Activated CD8-positive, alpha-beta memory T cell treated with anti-CD3 and anti-CD28 coated beads, Interleukin-2, amount 10 ng/mL, durations not matched to agents 7 days and 5 days (primary cell): ENCODE results near the gene METRN. TPM values are rescaled to one million over a fixed set of nuclear protein-coding genes. Genes with fewer than 3 reads are reported as not detected.
A peak's percentile ranks its signal among the peaks of the same experiment; 100 is the strongest.
"Not testable (repeated sequence)": the region's sequence is repeated elsewhere in the genome, so short reads cannot be mapped to it uniquely, and the experiment has no call there.

Experiments used
- ATAC-seq: fragments of 150-1000 bp; cut with Tn5 transposase; one replicate; pipeline ENCODE4 v1.10.0; 2021; ENCODE audit warnings: moderate library complexity
- CTCF ChIA-PET: fragments of 350-600 bp; sonication (Branson Sonifier 250); formaldehyde crosslinking; loops from one replicate; lab custom pipeline; 2021; ENCODE audit warnings: antibody characterized with exemption; lab: Charles Lee
- DNase-seq: peaks from one replicate; pipeline ENCODE4 v3.0.0-alpha.2; 2020
- H3K27ac Mint-ChIP-seq: one replicate; pipeline ENCODE4 v1.8.0; 2021; ENCODE audit warnings: mild to moderate bottlenecking, mixed read lengths
- H3K27me3 Mint-ChIP-seq: one replicate; pipeline ENCODE4 v1.8.0; 2021; ENCODE audit warnings: mixed read lengths
- H3K36me3 Mint-ChIP-seq: one replicate; pipeline ENCODE4 v1.8.0; 2021; ENCODE audit warnings: mild to moderate bottlenecking, mixed read lengths
- H3K4me1 Mint-ChIP-seq: one replicate; pipeline ENCODE4 v1.8.0; 2021; ENCODE audit warnings: mixed read lengths
- H3K4me3 Mint-ChIP-seq: one replicate; pipeline ENCODE4 v1.8.0; 2021; ENCODE audit warnings: mild to moderate bottlenecking, moderate library complexity, mixed read lengths
- H3K9me3 Mint-ChIP-seq: one replicate; pipeline ENCODE4 v1.8.0; 2022; ENCODE audit warnings: low read depth, mixed read lengths
- total RNA-seq, 2 experiments: library from RNA; stranded (reverse); gene quantifications; one replicate each; pipeline ENCODE4 v1.2.3, GENCODE V29; 2021

METRN gene
- total RNA-seq, 2 experiments from 2014 or later: 9.8 to 14.0 TPM

- Mint-ChIP-seq H3K36me3 (peaks cover 9% of the 10 kb centered on the region), H3K9me3 (no peaks in the 10 kb centered on the region), H3K4me3 (peak overlapping the region; percentile 22), H3K27me3 (no peaks in the 10 kb centered on the region), H3K27ac (peak overlapping the region; percentile 77), H3K4me1 (peaks cover 45% of the 10 kb centered on the region)
- ATAC-seq (peak; percentile 62), DNase-seq (peak; percentile 79)
- CTCF ChIA-PET: interaction anchor here (1.2 to 3.5 kb wide), 7 partner anchors 11 to 52 kb away, joined by 3 to 18 read pairs (median 5); partner anchors contain the start of genes ANTKMT, CCDC78, CHTF18 and HAGHL
These were observed 21.1 kb downstream of the METRN start for GRCh38 chr16:735982-736453.

GRCh38 chr16:736936-737481, 22.1 kb downstream of the METRN start:
- Mint-ChIP-seq H3K27ac (peak overlapping the region; percentile 77), H3K4me3 (no peak overlapping the region), H3K9me3 (no peaks in the 10 kb centered on the region), H3K36me3 (peaks cover 9% of the 10 kb centered on the region), H3K27me3 (no peaks in the 10 kb centered on the region), H3K4me1 (peaks cover 45% of the 10 kb centered on the region)
- no peak for DNase-seq
- ATAC-seq: no peak
- CTCF ChIA-PET: interaction anchor here (0.9 to 3.5 kb wide), 5 partner anchors 11 to 684 kb away, joined by 3 to 18 read pairs (median 13); partner anchors contain the start of genes ANTKMT, CCDC78 and HAGHL

- peak overlapping the region; percentile 74 for H3K4me3 Mint-ChIP-seq
- CTCF ChIA-PET: interaction anchor here (0.6 to 5.1 kb wide), 20 partner anchors 8 to 92 kb away, joined by 3 to 22 read pairs (median 4); partner anchors contain the start of genes ANTKMT, CCDC78, CHTF18 and HAGHL
- no peaks in the 10 kb centered on the region for H3K9me3 Mint-ChIP-seq
- no peaks in the 10 kb centered on the region for H3K27me3 Mint-ChIP-seq
- H3K27ac Mint-ChIP-seq: peak overlapping the region; percentile 57
- DNase-seq (no peak), ATAC-seq (no peak)
- peaks cover 41% of the 10 kb centered on the region for H3K4me1 Mint-ChIP-seq
- H3K36me3 Mint-ChIP-seq: peaks cover 9% of the 10 kb centered on the region
These were observed 24.9 kb downstream of the METRN start for GRCh38 chr16:739560-740458.

GRCh38 chr16:740459-740763, 25.5 kb downstream of the METRN start:
- Mint-ChIP-seq H3K36me3 (peaks cover 9% of the 10 kb centered on the region), H3K4me1 (peaks cover 34% of the 10 kb centered on the region), H3K27ac (peak overlapping the region; percentile 57), H3K4me3 (peak overlapping the region; percentile 74), H3K9me3 (no peaks in the 10 kb centered on the region), H3K27me3 (no peaks in the 10 kb centered on the region)
- DNase-seq: peak; percentile 51
- CTCF ChIA-PET: interaction anchor here (0.6 to 5.1 kb wide), 18 partner anchors 9 to 92 kb away, joined by 3 to 22 read pairs (median 4); partner anchors contain the start of genes ANTKMT, CCDC78, CHTF18 and HAGHL
- peak; percentile 8 for ATAC-seq

GRCh38 chr16:740764-741505, 26.0 kb downstream of the METRN start, which contains the start of gene CIAO3:
Gene CIAO3, minus strand, starts transcription at chr16:740997. Its CDS starts 12 bp downstream, at chr16:740985.
- Mint-ChIP-seq H3K36me3 (peaks cover 9% of the 10 kb centered on the region), H3K27me3 (no peaks in the 10 kb centered on the region)

GRCh38 chr16:741986-742629, 27.2 kb downstream of the METRN start:
- H3K9me3 Mint-ChIP-seq: no peaks in the 10 kb centered on the region
- no peak for ATAC-seq
- H3K4me3 Mint-ChIP-seq: peak overlapping the region; percentile 69
- H3K36me3 Mint-ChIP-seq: peaks cover 7% of the 10 kb centered on the region
- H3K27ac Mint-ChIP-seq: peak overlapping the region; percentile 32
- peaks cover 18% of the 10 kb centered on the region for H3K4me1 Mint-ChIP-seq
- no peak for DNase-seq
- CTCF ChIA-PET: interaction anchor here (1.1 to 5.1 kb wide), 12 partner anchors 12 to 361 kb away, joined by 3 to 22 read pairs (median 8); partner anchors contain the start of genes ANTKMT, CCDC78, RPUSD1 and STUB1
- no peaks in the 10 kb centered on the region for H3K27me3 Mint-ChIP-seq

More at GRCh38 chr16:740764-741505, 26.0 kb downstream of the METRN start, which contains the start of gene CIAO3:
- Mint-ChIP-seq H3K9me3 (no peaks in the 10 kb centered on the region), H3K27ac (peak within 1 kb of the TSS; percentile 57), H3K4me1 (peaks cover 29% of the 10 kb centered on the region), H3K4me3 (peak within 1 kb of the TSS; percentile 74)
- ATAC-seq (peak; percentile 88), DNase-seq (peak; percentile 94)
- CTCF ChIA-PET: interaction anchor here (0.5 to 5.1 kb wide), 23 partner anchors 9 to 631 kb away, joined by 3 to 22 read pairs (median 3); partner anchors contain the start of genes ANTKMT, CCDC78, CHTF18 and HAGHL

- DNase-seq, H3K4me3 Mint-ChIP-seq, H3K27ac Mint-ChIP-seq, H3K36me3 Mint-ChIP-seq, H3K9me3 Mint-ChIP-seq, H3K27me3 Mint-ChIP-seq, ATAC-seq: not testable (repeated sequence)
- CTCF ChIA-PET: interaction anchor here (1.1 to 5.1 kb wide), 5 partner anchors 29 to 63 kb away, joined by 3 to 18 read pairs (median 3); partner anchors contain the start of genes RPUSD1 and STUB1
- H3K4me1 Mint-ChIP-seq: peaks cover 11% of the 10 kb centered on the region
These were observed 28.0 kb downstream of the METRN start for GRCh38 chr16:742894-743293.

- Mint-ChIP-seq H3K27ac (no peak overlapping the region), H3K9me3 (no peaks in the 10 kb centered on the region), H3K36me3 (peaks cover 3% of the 10 kb centered on the region), H3K4me3 (no peak overlapping the region), H3K4me1 (peaks cover 9% of the 10 kb centered on the region), H3K27me3 (no peaks in the 10 kb centered on the region)
- no peak for ATAC-seq
- DNase-seq: no peak
- CTCF ChIA-PET: interaction anchor here (1.0 to 5.1 kb wide), 4 partner anchors 19 to 41 kb away, joined by 3 to 18 read pairs (median 5); no protein-coding TSS in a partner anchor
These were observed 29.0 kb downstream of the METRN start for GRCh38 chr16:743794-744500.

- Mint-ChIP-seq H3K27ac (no peak overlapping the region), H3K4me3 (no peak overlapping the region), H3K27me3 (no peaks in the 10 kb centered on the region), H3K9me3 (no peaks in the 10 kb centered on the region), H3K4me1 (no peaks in the 10 kb centered on the region), H3K36me3 (no peaks in the 10 kb centered on the region)
- no peak for ATAC-seq
- no peak for DNase-seq
- CTCF ChIA-PET: no interaction called here
These were observed 30.8 kb downstream of the METRN start for GRCh38 chr16:745739-746138.

- H3K4me3 Mint-ChIP-seq: no peak overlapping the region
- H3K9me3 Mint-ChIP-seq: no peaks in the 10 kb centered on the region
- no peaks in the 10 kb centered on the region for H3K36me3 Mint-ChIP-seq
- DNase-seq: no peak
- ATAC-seq: no peak
- H3K4me1 Mint-ChIP-seq: no peaks in the 10 kb centered on the region
- H3K27me3 Mint-ChIP-seq: no peaks in the 10 kb centered on the region
- no peak overlapping the region for H3K27ac Mint-ChIP-seq
- CTCF ChIA-PET: no interaction called here
These were observed 31.7 kb downstream of the METRN start for GRCh38 chr16:746637-747036.

GRCh38 chr16:747978-748746, 33.2 kb downstream of the METRN start:
- CTCF ChIA-PET: no interaction called here
- H3K4me3 Mint-ChIP-seq: no peak overlapping the region
- H3K27me3 Mint-ChIP-seq: no peaks in the 10 kb centered on the region
- ATAC-seq (no peak), DNase-seq (no peak)
- no peaks in the 10 kb centered on the region for H3K36me3 Mint-ChIP-seq
- no peak overlapping the region for H3K27ac Mint-ChIP-seq
- no peaks in the 10 kb centered on the region for H3K9me3 Mint-ChIP-seq
- H3K4me1 Mint-ChIP-seq: no peaks in the 10 kb centered on the region
